HepG2 (cell line): ENCODE data around the gene IL4I1. TPM values are rescaled to one million over a fixed set of nuclear protein-coding genes. Genes with fewer than 3 reads are reported as not detected.

Experiments
- CCDC6 ChIP-seq: sonication (generic); formaldehyde crosslinking; IDR thresholded peaks from 2 replicates; pipeline ENCODE4 v1.8.1; 2022; ENCODE audit warnings: mild to moderate bottlenecking, missing genetic modification reagents, moderate library complexity
- E2F2 ChIP-seq: sonication (generic); formaldehyde crosslinking; IDR thresholded peaks from 2 replicates; pipeline ENCODE4 v1.4.0; 2020; ENCODE audit warnings: missing genetic modification reagents, borderline replicate concordance
- FOXO1 ChIP-seq: sonication (generic); formaldehyde crosslinking; IDR thresholded peaks from 2 replicates; pipeline ENCODE4 v1.4.0; 2020; ENCODE audit warnings: missing genetic modification reagents
- HNRNPH1 ChIP-seq: fragments of 200-400 bp; formaldehyde crosslinking; optimal IDR thresholded peaks from 2 replicates; pipeline ENCODE3; 2017; ENCODE audit warnings: mild to moderate bottlenecking, low read depth, low read length
- JUN ChIP-seq: sonication (generic); formaldehyde crosslinking; IDR thresholded peaks from 2 replicates; pipeline ENCODE4 v1.4.0; 2020; ENCODE audit warnings: mild to moderate bottlenecking, missing genetic modification reagents
- NFIB ChIP-seq: sonication (generic); formaldehyde crosslinking; IDR thresholded peaks from 2 replicates; pipeline ENCODE4 v1.9.0; 2021; ENCODE audit warnings: missing genetic modification reagents, mild to moderate bottlenecking, borderline replicate concordance
- POLR2AphosphoS5 ChIP-seq: IDR thresholded peaks from 2 replicates; pipeline ENCODE4 v1.6.1; 2012; ENCODE audit warnings: low read depth, low read length
- PRDM10 ChIP-seq: sonication (generic); formaldehyde crosslinking; IDR thresholded peaks from 2 replicates; pipeline ENCODE4 v1.4.0; 2020; ENCODE audit warnings: low read depth, missing genetic modification reagents
- RELA ChIP-seq: sonication (generic); formaldehyde crosslinking; IDR thresholded peaks from 2 replicates; pipeline ENCODE4 v1.4.0; 2020; ENCODE audit warnings: missing genetic modification reagents
- SAP130 ChIP-seq: IDR thresholded peaks from 2 replicates; pipeline ENCODE4 v1.6.1; 2016; ENCODE audit warnings: low read depth
- ZBTB44 ChIP-seq: sonication (generic); formaldehyde crosslinking; IDR thresholded peaks from 2 replicates; pipeline ENCODE4 v1.4.0; 2020; ENCODE audit warnings: missing genetic modification reagents
- ZKSCAN8 ChIP-seq: IDR thresholded peaks from 2 replicates; pipeline ENCODE4 v1.6.1; 2016; ENCODE audit warnings: borderline replicate concordance, missing genetic modification reagents, missing compliant biosample characterization
- ZNF281 ChIP-seq: sonication (generic); formaldehyde crosslinking; IDR thresholded peaks from 2 replicates; pipeline ENCODE4 v1.4.0; 2020; ENCODE audit warnings: missing genetic modification reagents, borderline replicate concordance
- ZNF333 ChIP-seq: sonication (generic); formaldehyde crosslinking; IDR thresholded peaks from 2 replicates; pipeline ENCODE4 v1.4.0; 2020; ENCODE audit warnings: mild to moderate bottlenecking, missing genetic modification reagents, borderline replicate concordance
- ZNF563 ChIP-seq: sonication (generic); formaldehyde crosslinking; IDR thresholded peaks from 2 replicates; pipeline ENCODE4 v1.8.0; 2022; ENCODE audit warnings: mild to moderate bottlenecking, moderate library complexity, missing genetic modification reagents
- ZNF652 ChIP-seq: IDR thresholded peaks from 2 replicates; pipeline ENCODE4 v1.6.1; 2016; ENCODE audit warnings: low read depth, borderline replicate concordance
- ZNF883 ChIP-seq: sonication (generic); formaldehyde crosslinking; IDR thresholded peaks from 2 replicates; pipeline ENCODE4 v1.5.1; 2020; ENCODE audit warnings: mild to moderate bottlenecking, missing genetic modification reagents; ENCODE audit errors: not compliant biosample characterization
- polyA plus RNA-seq, 8 experiments: library from polyadenylated mRNA; depleted of rRNA in 3 of 8; stranded (reverse) in 7 of 8; unstranded in 1 of 8; fragments of >200 nt; fragmentation: Illumina TruSeq in 4 of 8; extraction: Trizol in 4 of 8; gene quantifications; 2 replicates each; pipeline versions ENCODE4 v1.2.1 to v1.2.3, GENCODE V29; 2011 to 2016; ENCODE audit warnings: low read depth in 4 of 8, missing spikeins in 1 of 8, mixed read lengths in 1 of 8; ENCODE audit not compliant: insufficient read depth in 1 of 8
- total RNA-seq, 5 experiments: library from RNA; depleted of rRNA; stranded (reverse); fragments of >200 nt; fragmentation: Illumina TruSeq; extraction: Trizol; gene quantifications; 2 replicates each; pipeline ENCODE4 v1.2.3, GENCODE V29; 2016; ENCODE audit warnings: low read depth in 1 of 5

Gene IL4I1
- total and polyA plus RNA-seq, 2 of the 13 experiments (the other 11 are each of a cell fraction or from before 2014, with no cell fraction given) = not detected

- TF ChIP-seq ZNF333 (0 out of 2 replicates have a peak, but pooled peaks have one; percentile 46), JUN (no peak), CCDC6 (CRISPR knock-in tag) (0 out of 2 replicates have a peak, but pooled peaks have one; percentile 73), HNRNPH1 (peak; percentile 35), PRDM10 (CRISPR knock-in tag) (peak; percentile 100), SAP130 (CRISPR knock-in tag) (peak; percentile 81), FOXO1 (CRISPR knock-in tag) (peak; percentile 91), ZNF281 (CRISPR knock-in tag) (no peak), RELA (0 out of 2 replicates have a peak, but pooled peaks have one; percentile 7), ZNF652 (CRISPR knock-in tag) (0 out of 2 replicates have a peak, but pooled peaks have one; percentile 13), POLR2AphosphoS5 (peak; percentile 68), ZNF883 (CRISPR knock-in tag) (no peak), E2F2 (CRISPR knock-in tag) (no peak), ZBTB44 (CRISPR knock-in tag) (no peak), ZKSCAN8 (peak; percentile 52; the same call in 1 of the 2 replicates), ZNF563 (peak; percentile 10; the same call in 1 of the 2 replicates), NFIB (CRISPR knock-in tag) (no peak)
Measured at GRCh38 chr19:49877020-49877878, 19.4 kb downstream of the IL4I1 start, which contains the start of the genes AKT1S1 and TBC1D17 (continued).
